Skeletal muscle tissue (tissue), 4 donors: ENCODE measurements around the gene CD79B. TPM values are rescaled to one million over a fixed set of nuclear protein-coding genes. Genes with fewer than 3 reads are reported as not detected.
"Not testable (repeated sequence)": the region's sequence is repeated elsewhere in the genome, so short reads cannot be mapped to it uniquely, and the experiment has no call there.

Source experiments
- H3K27ac ChIP-seq: one replicate; pipeline ENCODE4 v1.7.0; 2013; ENCODE audit warnings: mild to moderate bottlenecking, low read depth, low read length, inconsistent platforms
- H3K27me3 ChIP-seq, 3 donors: one replicate each; pipeline ENCODE4 v1.7.0; 2013; ENCODE audit warnings: low read length in 3 of 3; ENCODE audit not compliant: control insufficient read depth in 3 of 3, insufficient read depth in 3 of 3
- H3K36me3 ChIP-seq, 3 donors: one replicate each; pipeline ENCODE4 v1.7.0; 2013; ENCODE audit warnings: low read length in 3 of 3; ENCODE audit not compliant: control insufficient read depth in 3 of 3, insufficient read depth in 3 of 3
- H3K4me1 ChIP-seq, 3 donors: one replicate each; pipeline ENCODE4 v1.7.0; 2013; ENCODE audit warnings: low read length in 3 of 3, mild to moderate bottlenecking in 3 of 3; ENCODE audit not compliant: control insufficient read depth in 3 of 3, insufficient read depth in 3 of 3
- H3K4me3 ChIP-seq, 3 donors: one replicate each; pipeline ENCODE4 v1.7.0; 2013; ENCODE audit warnings: low read length in 3 of 3
- H3K9ac ChIP-seq, 3 donors: one replicate each; pipeline ENCODE4 v1.7.0; 2013; ENCODE audit warnings: low read length in 3 of 3, mild to moderate bottlenecking in 3 of 3, moderate library complexity in 2 of 3, low read depth in 1 of 3
- H3K9me3 ChIP-seq, 3 donors: one replicate each; pipeline ENCODE4 v1.7.0; 2013; ENCODE audit warnings: low read length in 3 of 3; ENCODE audit not compliant: control insufficient read depth in 3 of 3
- total RNA-seq: library from RNA; depleted of rRNA; stranded (reverse); fragments of >200 nt; gene quantifications from one replicate; pipeline ENCODE4 v1.2.3, GENCODE V29; 2014
- donor health status: Osteomylitis.

Gene CD79B
- total RNA-seq, 1 donor from 2014 or later = 2.1 TPM

- H3K4me3 ChIP-seq = no peak overlapping the region
- no peaks in the 10 kb centered on the region for H3K9me3 ChIP-seq
- H3K36me3 ChIP-seq = no peaks in the 10 kb centered on the region
- H3K27me3 ChIP-seq = no peaks in the 10 kb centered on the region
- peaks cover 14 to 18% (median 18%) of the 10 kb centered on the region in 3 donors for H3K4me1 ChIP-seq
- H3K27ac ChIP-seq = no peak overlapping the region
- H3K9ac ChIP-seq = no peak overlapping the region
These were observed 6.0 kb downstream of the CD79B start for GRCh38 chr17:63926164-63926563.

- Histone ChIP-seq H3K27me3 (no peaks in the 10 kb centered on the region), H3K4me1 (peaks cover 9 to 13% (median 13%) of the 10 kb centered on the region in 3 donors), H3K9ac (no peak overlapping the region), H3K36me3 (no peaks in the 10 kb centered on the region), H3K9me3 (no peaks in the 10 kb centered on the region), H3K4me3 (no peak overlapping the region), H3K27ac (no peak overlapping the region)
These were observed 6.5 kb downstream of the CD79B start for GRCh38 chr17:63925615-63926014.

DNA sequence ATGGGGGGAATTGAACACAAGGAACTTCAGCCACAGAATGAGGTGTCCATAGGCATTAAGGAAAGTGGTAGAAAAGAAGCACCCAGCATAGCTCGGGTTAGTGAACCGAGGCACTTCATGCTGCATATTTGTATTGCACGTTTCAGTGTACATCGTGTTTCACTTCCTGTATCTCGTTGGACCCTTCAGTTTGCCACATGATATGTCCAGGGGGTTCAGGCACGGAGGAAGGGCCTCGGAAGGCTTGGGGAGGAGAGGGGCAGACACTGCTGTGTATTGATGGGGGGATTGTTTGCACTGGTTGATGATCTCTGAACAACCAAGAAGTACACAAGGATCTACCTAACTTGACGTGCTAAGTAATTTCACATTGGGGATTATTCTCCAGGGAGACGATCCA is 9.7 kb downstream of the CD79B start:
- H3K9ac ChIP-seq, H3K4me3 ChIP-seq, H3K27ac ChIP-seq: not testable (repeated sequence)

GRCh38 chr17:63920779-63921178 is 11.4 kb downstream of the CD79B start:
- not testable (repeated sequence) for H3K9me3 ChIP-seq, H3K4me3 ChIP-seq, H3K9ac ChIP-seq

More for the DNA sequence above, 9.7 kb downstream of the CD79B start:
- not testable (repeated sequence) for H3K9me3 ChIP-seq, H3K36me3 ChIP-seq, H3K27me3 ChIP-seq
- peaks cover 5 to 11% (median 8%) of the 10 kb centered on the region in 3 donors for H3K4me1 ChIP-seq

DNA sequence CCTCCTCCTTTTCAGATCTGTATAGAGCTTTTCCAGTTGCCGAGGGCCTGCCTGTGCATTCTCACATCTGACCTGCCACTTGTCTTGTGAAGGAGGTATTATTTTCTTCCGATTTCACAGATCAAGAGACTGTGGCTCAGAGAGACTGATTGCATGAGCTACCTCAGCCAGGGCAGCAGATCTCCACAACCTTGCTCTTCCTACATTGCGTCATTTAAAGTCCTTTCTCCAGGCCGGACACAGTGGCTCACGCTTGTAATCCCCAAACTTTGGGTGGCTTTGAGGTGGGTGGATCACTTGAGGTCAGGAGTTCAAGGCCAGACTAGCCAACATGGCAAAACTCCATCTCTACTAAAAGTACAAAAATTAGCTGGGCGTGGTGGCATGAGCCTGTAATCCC is 12.1 kb downstream of the CD79B start:
- H3K27ac ChIP-seq, H3K4me3 ChIP-seq, H3K27me3 ChIP-seq, H3K9ac ChIP-seq, H3K9me3 ChIP-seq, H3K36me3 ChIP-seq: not testable (repeated sequence)
- H3K4me1 ChIP-seq = peaks cover 8 to 11% (median 8%) of the 10 kb centered on the region in 3 donors

More at GRCh38 chr17:63920779-63921178, 11.4 kb downstream of the CD79B start:
- not testable (repeated sequence) for H3K27me3 ChIP-seq, H3K27ac ChIP-seq, H3K36me3 ChIP-seq
- H3K4me1 ChIP-seq = peaks cover 8 to 11% (median 8%) of the 10 kb centered on the region in 3 donors

GRCh38 chr17:63919311-63919723 is 12.8 kb downstream of the CD79B start:
- H3K9ac ChIP-seq = no peak overlapping the region
- no peaks in the 10 kb centered on the region for H3K9me3 ChIP-seq
- no peak overlapping the region for H3K27ac ChIP-seq
- H3K36me3 ChIP-seq = no peaks in the 10 kb centered on the region
- peaks cover 0 to 5% (median 0%) of the 10 kb centered on the region in 3 donors for H3K27me3 ChIP-seq
- H3K4me3 ChIP-seq = no peak overlapping the region
- peaks cover 8 to 11% (median 8%) of the 10 kb centered on the region in 3 donors for H3K4me1 ChIP-seq

DNA sequence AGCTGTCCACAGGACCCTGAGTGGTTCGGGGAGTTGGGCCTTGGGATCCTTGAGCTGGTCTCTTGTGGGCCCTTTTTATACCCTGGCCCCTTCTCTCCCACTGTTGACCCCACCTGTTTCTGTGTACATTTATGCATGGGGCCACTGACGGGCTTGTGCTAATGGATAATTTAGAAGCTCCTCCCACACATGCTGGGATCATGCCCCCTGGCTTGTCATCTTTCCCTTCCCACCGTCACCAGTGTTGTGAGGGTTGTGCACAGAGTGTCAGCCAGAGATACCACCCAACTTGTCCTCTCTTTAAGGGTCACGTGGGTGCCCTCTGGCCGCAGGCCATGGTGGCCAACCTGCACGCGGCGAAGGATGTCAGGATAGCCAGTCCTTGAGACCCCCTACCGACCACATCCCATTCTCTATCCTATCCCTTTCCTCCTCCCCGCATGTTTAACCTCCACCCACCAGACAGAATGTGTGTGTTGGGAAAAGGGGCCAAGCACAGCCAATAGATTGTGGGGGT is 13.3 kb downstream of the CD79B start, which contains the start of gene GH1:
Gene GH1, minus strand, starts transcription at position 51 of the 517 bp plus-strand sequence. CDS start 63 bp downstream, outside the sequence.
- not testable (repeated sequence) for H3K27me3 ChIP-seq, H3K36me3 ChIP-seq, H3K9ac ChIP-seq, H3K27ac ChIP-seq, H3K9me3 ChIP-seq, H3K4me3 ChIP-seq
- H3K4me1 ChIP-seq = peaks cover 8 to 11% (median 8%) of the 10 kb centered on the region in 3 donors

GRCh38 chr17:63918305-63918704 is 13.8 kb downstream of the CD79B start:
- no peak overlapping the region for H3K27ac ChIP-seq
- H3K27me3 ChIP-seq = peaks cover 0 to 5% (median 0%) of the 10 kb centered on the region in 3 donors
- H3K4me1 ChIP-seq = peaks cover 8 to 11% (median 8%) of the 10 kb centered on the region in 3 donors
- H3K9ac ChIP-seq = no peak overlapping the region
- no peak overlapping the region for H3K4me3 ChIP-seq
- no peaks in the 10 kb centered on the region for H3K36me3 ChIP-seq
- no peaks in the 10 kb centered on the region for H3K9me3 ChIP-seq

DNA sequence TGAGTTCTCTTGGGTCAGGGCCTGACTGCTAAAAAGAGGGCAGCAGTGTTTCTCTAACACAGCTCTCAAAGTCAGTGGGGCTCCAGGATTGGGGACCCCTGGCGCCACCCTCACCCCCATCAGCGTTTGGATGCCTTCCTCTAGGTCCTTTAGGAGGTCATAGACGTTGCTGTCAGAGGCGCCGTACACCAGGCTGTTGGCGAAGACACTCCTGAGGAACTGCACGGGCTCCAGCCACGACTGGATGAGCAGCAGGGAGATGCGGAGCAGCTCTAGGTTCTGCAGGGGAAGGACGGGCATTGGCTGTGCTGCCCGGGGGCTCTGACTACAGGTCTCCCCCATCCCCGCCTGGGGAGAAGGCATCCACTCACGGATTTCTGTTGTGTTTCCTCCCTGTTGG is 14.5 kb downstream of the CD79B start:
- peaks cover 8 to 11% (median 8%) of the 10 kb centered on the region in 3 donors for H3K4me1 ChIP-seq
- H3K27ac ChIP-seq = no peak overlapping the region
- peaks cover 0 to 5% (median 0%) of the 10 kb centered on the region in 3 donors for H3K27me3 ChIP-seq
- H3K36me3 ChIP-seq = no peaks in the 10 kb centered on the region
- H3K9ac ChIP-seq = no peak overlapping the region
- H3K9me3 ChIP-seq = no peaks in the 10 kb centered on the region
- no peak overlapping the region for H3K4me3 ChIP-seq

GRCh38 chr17:63917206-63917605 is 14.9 kb downstream of the CD79B start:
- H3K9me3 ChIP-seq, H3K4me3 ChIP-seq, H3K27ac ChIP-seq, H3K27me3 ChIP-seq, H3K9ac ChIP-seq, H3K36me3 ChIP-seq: not testable (repeated sequence)
- H3K4me1 ChIP-seq = peaks cover 8 to 11% (median 8%) of the 10 kb centered on the region in 3 donors
